ENCODE measurements around the gene XRCC6. TPM values are rescaled to one million over a fixed set of nuclear protein-coding genes. Genes with fewer than 3 reads are reported as not detected.

The XRCC6 gene
- total and polyA plus RNA-seq, 9 of the 15 experiments (the other 6 are each of a cell fraction or from before 2014, with no cell fraction given): 151 to 440 (median 318) TPM

- TF ChIP-seq RFX1 (IDR thresholded peaks at IDR 0.05) (no peak; the same call in 1 of the 2 replicates), ZNF699 (CRISPR knock-in tag; IDR thresholded peaks at IDR 0.05; ENCODE audit: insufficient replicate concordance) (no peak), MEIS2 (IDR thresholded peaks at IDR 0.05; ENCODE audit: partially characterized antibody) (no peak), STAG1 (CRISPR knock-in tag; IDR thresholded peaks at IDR 0.05; ENCODE audit: borderline replicate concordance) (peak; percentile 17; the same call in 1 of the 2 replicates), FUS (optimal IDR thresholded peaks at IDR 0.05; ENCODE audit: low read depth, low read length) (no peak), CXXC5 (CRISPR knock-in tag; IDR thresholded peaks at IDR 0.05) (peak; percentile 79), PTRF (tag; IDR thresholded peaks at IDR 0.05) (no peak), KLF13 (tag; IDR thresholded peaks at IDR 0.05; ENCODE audit: borderline replicate concordance, low read depth) (no peak), TCF3 (CRISPR knock-in tag; IDR thresholded peaks at IDR 0.05) (no peak), CBFB (CRISPR knock-in tag; IDR thresholded peaks at IDR 0.05) (no peak), ZNF274 (IDR thresholded peaks at IDR 0.05; ENCODE audit: borderline replicate concordance, low read depth, low read length) (no peak), NR4A1 (CRISPR knock-in tag; IDR thresholded peaks at IDR 0.05) (no peak), NR4A1 (tag; IDR thresholded peaks at IDR 0.05) (no peak), MEF2A (IDR thresholded peaks at IDR 0.05; ENCODE audit: control insufficient read depth, low read depth, low read length) (no peak), DACH1 (IDR thresholded peaks at IDR 0.05; ENCODE audit: partially characterized antibody) (no peak), ZFX (CRISPR knock-in tag; IDR thresholded peaks at IDR 0.05) (peak; percentile 45; the same call in 1 of the 2 replicates), TBL1XR1 (IDR thresholded peaks at IDR 0.05; ENCODE audit: low read length in 2 of 2) (peak in 1 of 2 experiments; percentile 76; a peak in 2 of 4 replicates), MYC (IDR thresholded peaks at IDR 0.05; ENCODE audit: low read depth, low read length) (peak; percentile 80), MYC (CRISPR knock-in tag; IDR thresholded peaks at IDR 0.05; ENCODE audit: borderline replicate concordance, low read depth) (no peak)
- TF ChIP-seq, protein P1, sequence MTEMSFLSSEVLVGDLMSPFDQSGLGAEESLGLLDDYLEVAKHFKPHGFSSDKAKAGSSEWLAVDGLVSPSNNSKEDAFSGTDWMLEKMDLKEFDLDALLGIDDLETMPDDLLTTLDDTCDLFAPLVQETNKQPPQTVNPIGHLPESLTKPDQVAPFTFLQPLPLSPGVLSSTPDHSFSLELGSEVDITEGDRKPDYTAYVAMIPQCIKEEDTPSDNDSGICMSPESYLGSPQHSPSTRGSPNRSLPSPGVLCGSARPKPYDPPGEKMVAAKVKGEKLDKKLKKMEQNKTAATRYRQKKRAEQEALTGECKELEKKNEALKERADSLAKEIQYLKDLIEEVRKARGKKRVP (CRISPR knock-in tag; IDR thresholded peaks at IDR 0.05): no peak
- TF ChIP-seq, protein P2, sequence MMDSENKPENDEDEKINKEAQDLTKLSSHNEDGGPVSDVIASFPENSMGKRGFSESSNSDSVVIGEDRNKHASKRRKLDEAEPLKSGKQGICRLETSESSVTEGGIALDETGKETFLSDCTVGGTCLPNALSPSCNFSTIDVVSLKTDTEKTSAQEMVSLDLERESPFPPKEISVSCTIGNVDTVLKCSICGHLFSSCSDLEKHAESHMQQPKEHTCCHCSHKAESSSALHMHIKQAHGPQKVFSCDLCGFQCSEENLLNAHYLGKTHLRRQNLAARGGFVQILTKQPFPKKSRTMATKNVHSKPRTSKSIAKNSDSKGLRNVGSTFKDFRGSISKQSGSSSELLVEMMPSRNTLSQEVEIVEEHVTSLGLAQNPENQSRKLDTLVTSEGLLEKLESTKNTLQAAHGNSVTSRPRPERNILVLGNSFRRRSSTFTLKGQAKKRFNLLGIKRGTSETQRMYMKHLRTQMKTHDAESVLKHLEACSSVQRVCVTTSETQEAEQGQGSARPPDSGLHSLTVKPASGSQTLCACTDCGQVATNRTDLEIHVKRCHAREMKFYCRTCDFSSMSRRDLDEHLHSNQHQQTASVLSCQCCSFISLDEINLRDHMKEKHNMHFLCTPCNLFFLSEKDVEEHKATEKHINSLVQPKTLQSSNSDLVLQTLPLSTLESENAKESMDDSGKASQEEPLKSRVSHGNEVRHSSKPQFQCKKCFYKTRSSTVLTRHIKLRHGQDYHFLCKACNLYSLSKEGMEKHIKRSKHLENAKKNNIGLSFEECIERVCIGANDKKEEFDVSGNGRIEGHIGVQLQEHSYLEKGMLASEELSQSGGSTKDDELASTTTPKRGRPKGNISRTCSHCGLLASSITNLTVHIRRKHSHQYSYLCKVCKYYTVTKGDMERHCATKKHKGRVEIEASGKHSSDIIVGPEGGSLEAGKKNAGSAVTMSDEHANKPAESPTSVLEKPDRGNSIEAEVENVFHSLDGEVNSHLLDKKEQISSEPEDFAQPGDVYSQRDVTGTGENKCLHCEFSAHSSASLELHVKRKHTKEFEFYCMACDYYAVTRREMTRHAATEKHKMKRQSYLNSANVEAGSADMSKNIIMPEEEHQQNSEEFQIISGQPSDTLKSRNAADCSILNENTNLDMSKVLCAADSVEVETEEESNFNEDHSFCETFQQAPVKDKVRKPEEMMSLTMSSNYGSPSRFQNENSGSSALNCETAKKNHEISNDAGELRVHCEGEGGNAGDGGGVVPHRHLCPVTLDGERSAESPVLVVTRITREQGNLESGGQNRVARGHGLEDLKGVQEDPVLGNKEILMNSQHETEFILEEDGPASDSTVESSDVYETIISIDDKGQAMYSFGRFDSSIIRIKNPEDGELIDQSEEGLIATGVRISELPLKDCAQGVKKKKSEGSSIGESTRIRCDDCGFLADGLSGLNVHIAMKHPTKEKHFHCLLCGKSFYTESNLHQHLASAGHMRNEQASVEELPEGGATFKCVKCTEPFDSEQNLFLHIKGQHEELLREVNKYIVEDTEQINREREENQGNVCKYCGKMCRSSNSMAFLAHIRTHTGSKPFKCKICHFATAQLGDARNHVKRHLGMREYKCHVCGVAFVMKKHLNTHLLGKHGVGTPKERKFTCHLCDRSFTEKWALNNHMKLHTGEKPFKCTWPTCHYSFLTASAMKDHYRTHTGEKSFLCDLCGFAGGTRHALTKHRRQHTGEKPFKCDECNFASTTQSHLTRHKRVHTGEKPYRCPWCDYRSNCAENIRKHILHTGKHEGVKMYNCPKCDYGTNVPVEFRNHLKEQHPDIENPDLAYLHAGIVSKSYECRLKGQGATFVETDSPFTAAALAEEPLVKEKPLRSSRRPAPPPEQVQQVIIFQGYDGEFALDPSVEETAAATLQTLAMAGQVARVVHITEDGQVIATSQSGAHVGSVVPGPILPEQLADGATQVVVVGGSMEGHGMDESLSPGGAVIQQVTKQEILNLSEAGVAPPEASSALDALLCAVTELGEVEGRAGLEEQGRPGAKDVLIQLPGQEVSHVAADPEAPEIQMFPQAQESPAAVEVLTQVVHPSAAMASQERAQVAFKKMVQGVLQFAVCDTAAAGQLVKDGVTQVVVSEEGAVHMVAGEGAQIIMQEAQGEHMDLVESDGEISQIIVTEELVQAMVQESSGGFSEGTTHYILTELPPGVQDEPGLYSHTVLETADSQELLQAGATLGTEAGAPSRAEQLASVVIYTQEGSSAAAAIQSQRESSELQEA (IDR thresholded peaks at IDR 0.05; ENCODE audit: low read depth): no peak
Observed at GRCh38 chr22:41682033-41682807, 61.1 kb downstream of the XRCC6 start (continued).

Data from K562 (cell line).